GM21390 (cell line): Measurements from ENCODE around the gene PDCD5.

Experiments used
- ATAC-seq: cut with Tn5 transposase; IDR thresholded peaks from one replicate; pipeline ENCODE4 v1.9.1; 2021; ENCODE audit not compliant: unreplicated experiment

The PDCD5 gene

GRCh38 chr19:32630338-32630737 lies 49.3 kb downstream of the PDCD5 start:
- no peak for ATAC-seq

GRCh38 chr19:32631381-32631780 lies 50.4 kb downstream of the PDCD5 start:
- ATAC-seq = no peak
